Osteocyte (in vitro differentiated cells): ENCODE data around the gene TREH. TPM values are rescaled to one million over a fixed set of nuclear protein-coding genes. Genes with fewer than 3 reads are reported as not detected.
"Not testable (repeated sequence)": the region's sequence is repeated elsewhere in the genome, so short reads cannot be mapped to it uniquely, and the experiment has no call there.

Source experiments
- DNase-seq: peaks from one replicate; pipeline ENCODE4 v3.0.0; 2021; ENCODE audit warnings: mixed read lengths; ENCODE audit not compliant: unreplicated experiment; ENCODE audit errors: extremely low spot score
- H3K27ac Mint-ChIP-seq: one replicate; pipeline ENCODE4 v1.8.0; 2021; ENCODE audit warnings: mild to moderate bottlenecking, mixed read lengths; ENCODE audit not compliant: unreplicated experiment
- H3K27me3 Mint-ChIP-seq: one replicate; pipeline ENCODE4 v1.8.0; 2021; ENCODE audit warnings: mixed read lengths; ENCODE audit not compliant: unreplicated experiment
- H3K36me3 Mint-ChIP-seq: one replicate; pipeline ENCODE4 v1.8.0; 2021; ENCODE audit warnings: mixed read lengths; ENCODE audit not compliant: unreplicated experiment
- H3K4me1 Mint-ChIP-seq: one replicate; pipeline ENCODE4 v1.8.0; 2021; ENCODE audit warnings: mixed read lengths; ENCODE audit not compliant: unreplicated experiment
- H3K4me3 Mint-ChIP-seq: one replicate; pipeline ENCODE4 v1.8.0; 2021; ENCODE audit warnings: mild to moderate bottlenecking, moderate library complexity, mixed read lengths; ENCODE audit not compliant: unreplicated experiment
- H3K9me3 Mint-ChIP-seq: one replicate; pipeline ENCODE4 v1.8.0; 2021; ENCODE audit warnings: mixed read lengths; ENCODE audit not compliant: unreplicated experiment
- total RNA-seq: library from RNA; stranded (reverse); gene quantifications from 2 replicates; pipeline ENCODE4 v1.2.1, GENCODE V29; 2021
- TF ChIP-seq, protein P1 (sequence below): fragments of 200-600 bp; sonication (generic); IDR thresholded peaks from 2 replicates; pipeline ENCODE4 v1.5.0; 2021; ENCODE audit warnings: antibody characterized with exemption, mild to moderate bottlenecking, moderate library complexity

The TREH gene
- total RNA-seq, 1 donor from 2014 or later: not detected

DNA sequence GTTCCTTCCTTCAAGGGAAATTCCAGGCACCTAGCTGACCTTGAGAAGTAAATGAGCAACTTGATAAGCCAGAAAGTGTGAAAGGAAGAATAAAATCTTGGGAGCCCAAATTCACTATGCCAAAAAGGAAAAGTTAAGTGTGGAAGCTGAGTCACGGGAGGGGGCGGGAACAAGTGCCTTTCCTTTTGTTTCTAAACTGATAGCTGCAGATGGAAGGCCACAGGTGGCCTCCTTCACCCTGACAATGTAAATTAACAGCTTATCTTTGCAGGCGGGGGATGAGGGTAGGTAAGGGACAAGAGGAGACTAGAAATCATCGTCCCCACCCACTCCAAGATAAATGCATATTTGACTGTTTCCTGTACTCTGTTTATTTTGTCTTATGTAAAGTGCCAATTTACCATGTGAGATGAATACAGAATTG lies 36.4 kb upstream of the TREH start:
- no peak overlapping the region for H3K4me3 Mint-ChIP-seq
- no peaks in the 10 kb centered on the region for H3K9me3 Mint-ChIP-seq
- H3K36me3 Mint-ChIP-seq: no peaks in the 10 kb centered on the region
- TF ChIP-seq, protein P1, sequence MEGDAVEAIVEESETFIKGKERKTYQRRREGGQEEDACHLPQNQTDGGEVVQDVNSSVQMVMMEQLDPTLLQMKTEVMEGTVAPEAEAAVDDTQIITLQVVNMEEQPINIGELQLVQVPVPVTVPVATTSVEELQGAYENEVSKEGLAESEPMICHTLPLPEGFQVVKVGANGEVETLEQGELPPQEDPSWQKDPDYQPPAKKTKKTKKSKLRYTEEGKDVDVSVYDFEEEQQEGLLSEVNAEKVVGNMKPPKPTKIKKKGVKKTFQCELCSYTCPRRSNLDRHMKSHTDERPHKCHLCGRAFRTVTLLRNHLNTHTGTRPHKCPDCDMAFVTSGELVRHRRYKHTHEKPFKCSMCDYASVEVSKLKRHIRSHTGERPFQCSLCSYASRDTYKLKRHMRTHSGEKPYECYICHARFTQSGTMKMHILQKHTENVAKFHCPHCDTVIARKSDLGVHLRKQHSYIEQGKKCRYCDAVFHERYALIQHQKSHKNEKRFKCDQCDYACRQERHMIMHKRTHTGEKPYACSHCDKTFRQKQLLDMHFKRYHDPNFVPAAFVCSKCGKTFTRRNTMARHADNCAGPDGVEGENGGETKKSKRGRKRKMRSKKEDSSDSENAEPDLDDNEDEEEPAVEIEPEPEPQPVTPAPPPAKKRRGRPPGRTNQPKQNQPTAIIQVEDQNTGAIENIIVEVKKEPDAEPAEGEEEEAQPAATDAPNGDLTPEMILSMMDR: no peak
- peaks cover 22% of the 10 kb centered on the region for H3K27me3 Mint-ChIP-seq
- H3K4me1 Mint-ChIP-seq: peaks cover 3% of the 10 kb centered on the region
- no peak overlapping the region for H3K27ac Mint-ChIP-seq
- no peak for DNase-seq

DNA sequence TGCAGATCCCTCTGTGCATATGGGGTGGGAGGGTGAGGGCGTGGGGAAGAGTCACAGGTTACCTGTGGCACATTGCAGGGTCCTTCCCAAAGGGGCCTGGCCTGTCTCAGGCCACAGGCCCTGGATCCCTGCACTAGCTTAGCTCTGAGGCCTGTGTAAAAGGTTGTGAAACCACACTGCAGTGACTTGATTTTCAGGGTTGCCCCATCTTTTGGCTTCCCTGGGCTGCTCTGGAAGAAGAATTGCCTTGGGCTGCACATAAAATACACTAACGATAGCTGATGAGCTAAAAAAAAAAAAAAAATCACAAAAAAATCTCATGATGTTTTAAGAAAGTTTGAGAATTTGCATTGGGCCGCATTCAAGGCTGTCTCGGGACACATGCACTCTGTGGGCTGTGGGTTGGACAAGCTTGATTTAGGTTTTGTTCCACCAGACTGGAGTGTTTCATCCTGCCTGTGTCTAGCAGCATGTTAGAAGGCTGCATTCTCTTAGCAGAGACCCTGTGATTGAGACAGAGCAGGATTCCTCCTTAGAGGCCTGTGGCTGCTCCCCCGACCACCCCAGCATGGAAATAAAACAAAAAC lies 35.9 kb upstream of the TREH start:
- Mint-ChIP-seq H3K4me3 (no peak overlapping the region), H3K4me1 (no peaks in the 10 kb centered on the region), H3K9me3 (no peaks in the 10 kb centered on the region), H3K36me3 (no peaks in the 10 kb centered on the region), H3K27me3 (peaks cover 16% of the 10 kb centered on the region), H3K27ac (no peak overlapping the region)
- no peak for DNase-seq
- TF ChIP-seq, protein P1: no peak

DNA sequence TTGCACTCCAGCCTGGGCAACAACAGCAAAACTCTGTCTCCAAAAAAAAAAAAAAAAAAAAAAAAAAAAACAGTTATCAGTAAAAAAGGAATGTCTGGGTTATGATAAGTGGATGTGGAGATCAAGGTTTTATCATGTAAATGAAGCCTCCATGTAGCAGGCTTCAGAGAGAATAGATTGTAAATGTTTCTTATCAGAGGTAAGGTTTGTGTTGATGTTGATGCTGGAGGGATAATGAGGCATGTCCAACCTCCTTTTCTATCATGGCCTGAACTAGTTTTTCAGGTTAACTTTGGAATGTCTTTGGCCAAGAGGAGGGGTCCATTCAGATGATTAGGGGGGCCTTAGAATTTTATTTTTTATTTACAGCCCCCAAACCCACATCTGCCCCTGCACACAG lies 35.4 kb upstream of the TREH start:
- Mint-ChIP-seq H3K4me1 (no peaks in the 10 kb centered on the region), H3K4me3 (no peak overlapping the region), H3K36me3 (no peaks in the 10 kb centered on the region), H3K27ac (no peak overlapping the region), H3K9me3 (no peaks in the 10 kb centered on the region), H3K27me3 (peaks cover 11% of the 10 kb centered on the region)
- DNase-seq: no peak
- TF ChIP-seq, protein P1: no peak

DNA sequence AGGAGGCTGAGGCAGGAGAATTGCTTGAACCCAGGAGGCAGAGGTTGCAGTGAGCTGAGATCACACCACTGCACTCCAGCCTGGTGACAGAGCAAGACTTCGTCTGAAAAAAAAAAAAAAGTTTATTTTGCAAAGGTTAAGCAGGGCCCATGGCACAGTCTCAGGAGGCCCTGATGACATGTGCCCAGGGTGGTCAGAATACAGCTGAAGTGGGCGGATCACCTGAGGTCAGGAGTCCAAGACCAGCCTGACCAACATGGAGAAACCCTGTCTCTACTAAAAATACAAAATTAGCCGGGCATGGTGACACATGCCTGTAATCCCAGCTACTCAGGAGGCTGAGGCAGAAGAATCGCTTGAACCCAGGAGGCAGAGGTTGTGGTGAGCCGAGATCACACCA lies 35.0 kb upstream of the TREH start:
- H3K4me1 Mint-ChIP-seq, H3K9me3 Mint-ChIP-seq, H3K27ac Mint-ChIP-seq, H3K27me3 Mint-ChIP-seq, H3K4me3 Mint-ChIP-seq, H3K36me3 Mint-ChIP-seq, DNase-seq: not testable (repeated sequence)

DNA sequence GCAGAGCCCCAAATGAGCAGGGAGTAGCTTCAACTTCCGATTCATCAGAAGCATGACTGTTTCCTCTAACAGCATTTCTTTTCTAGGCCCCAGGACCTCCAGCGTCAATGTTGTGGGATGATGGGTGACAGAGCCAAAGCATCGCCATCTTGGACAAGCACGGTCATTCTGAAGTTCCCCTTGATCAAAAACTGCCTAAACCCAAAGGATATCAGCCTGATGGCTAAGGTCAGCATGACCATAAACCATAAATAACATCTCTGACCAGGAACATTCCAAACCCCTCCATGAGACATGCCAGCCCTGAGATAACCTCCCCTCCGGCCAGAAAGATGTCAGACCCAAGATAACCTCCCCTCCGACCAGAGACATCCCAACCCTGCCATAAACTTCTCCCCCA lies 28.8 kb upstream of the TREH start:
- Mint-ChIP-seq H3K27ac (no peak overlapping the region), H3K4me3 (no peak overlapping the region), H3K4me1 (no peaks in the 10 kb centered on the region), H3K27me3 (peaks cover 10% of the 10 kb centered on the region), H3K9me3 (no peaks in the 10 kb centered on the region), H3K36me3 (no peaks in the 10 kb centered on the region)
- TF ChIP-seq, protein P1: no peak
- no peak for DNase-seq

DNA sequence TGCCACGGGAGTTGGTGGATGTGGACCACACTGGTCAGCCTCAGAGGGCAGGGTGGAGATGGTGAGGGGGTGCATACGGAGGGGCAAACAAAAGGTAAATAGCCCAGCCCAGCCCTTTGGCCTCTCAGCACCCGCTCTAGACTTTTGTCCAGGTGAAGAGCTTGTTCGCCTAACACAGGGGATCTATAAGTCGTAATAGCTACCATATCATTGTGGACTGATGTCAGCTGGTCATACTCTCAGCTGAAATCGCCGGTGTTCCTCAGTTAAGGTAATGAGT lies 27.0 kb upstream of the TREH start:
- no peaks in the 10 kb centered on the region for H3K4me1 Mint-ChIP-seq
- no peaks in the 10 kb centered on the region for H3K9me3 Mint-ChIP-seq

More for the DNA sequence above, 27.0 kb upstream of the TREH start:
- peaks cover 10% of the 10 kb centered on the region for H3K27me3 Mint-ChIP-seq
- no peaks in the 10 kb centered on the region for H3K36me3 Mint-ChIP-seq
- DNase-seq: no peak
- TF ChIP-seq, protein P1: no peak
- H3K4me3 Mint-ChIP-seq: no peak overlapping the region
- H3K27ac Mint-ChIP-seq: no peak overlapping the region
